GM23248 (cell line): ENCODE results near the gene DIAPH3. TPM values are rescaled to one million over a fixed set of nuclear protein-coding genes. Genes with fewer than 3 reads are reported as not detected.
A peak's percentile ranks its signal among the peaks of the same experiment; 100 is the strongest.

Source experiments
- DNase-seq: peaks from one replicate; pipeline ENCODE4 v3.0.0-alpha.2; 2015
- H2AFZ ChIP-seq: fragments of 200-600 bp; sonication (generic); 2 replicates; pipeline ENCODE4 v1.6.1; 2016; ENCODE audit warnings: antibody characterized with exemption
- H3F3A ChIP-seq: fragments of 200-600 bp; sonication (generic); 2 replicates; pipeline ENCODE4 v1.6.1; 2016; ENCODE audit warnings: mild to moderate bottlenecking, antibody characterized with exemption, mixed run types; ENCODE audit not compliant: insufficient read depth
- H3K27ac ChIP-seq: fragments of 200-600 bp; sonication (generic); 2 replicates; pipeline ENCODE4 v1.5.1; 2016; ENCODE audit warnings: mild to moderate bottlenecking
- H3K27me3 ChIP-seq: fragments of 200-600 bp; sonication (generic); replicated peaks from 2 replicates; pipeline ENCODE4 v1.6.1; 2016; ENCODE audit warnings: mild to moderate bottlenecking; ENCODE audit not compliant: insufficient read depth
- H3K36me3 ChIP-seq: fragments of 200-600 bp; sonication (generic); 2 replicates; pipeline ENCODE4 v1.6.1; 2016; ENCODE audit warnings: low read depth, mild to moderate bottlenecking
- H3K4me1 ChIP-seq: fragments of 200-600 bp; sonication (generic); 2 replicates; pipeline ENCODE4 v1.6.1; 2016; ENCODE audit warnings: mild to moderate bottlenecking; ENCODE audit not compliant: insufficient read depth
- H3K4me2 ChIP-seq: fragments of 200-600 bp; sonication (generic); one replicate; pipeline ENCODE4 v1.6.1; 2016; ENCODE audit warnings: mild to moderate bottlenecking; ENCODE audit not compliant: unreplicated experiment
- H3K4me3 ChIP-seq: fragments of 200-600 bp; sonication (generic); 2 replicates; pipeline ENCODE4 v1.5.1; 2016; ENCODE audit warnings: mild to moderate bottlenecking
- H3K79me2 ChIP-seq: fragments of 200-600 bp; sonication (generic); 2 replicates; pipeline ENCODE4 v1.6.1; 2016; ENCODE audit warnings: mild to moderate bottlenecking; ENCODE audit not compliant: insufficient read depth
- H3K9ac ChIP-seq: fragments of 200-600 bp; sonication (generic); 2 replicates; pipeline ENCODE4 v1.6.1; 2016; ENCODE audit warnings: mild to moderate bottlenecking
- H3K9me2 ChIP-seq: fragments of 200-600 bp; sonication (generic); 2 replicates; pipeline ENCODE4 v1.6.1; 2016; ENCODE audit warnings: mixed run types, mild to moderate bottlenecking, moderate library complexity; ENCODE audit not compliant: insufficient read depth
- H3K9me3 ChIP-seq: fragments of 200-600 bp; sonication (generic); one replicate; pipeline ENCODE4 v1.6.1; 2017; ENCODE audit warnings: low read depth
- H4K20me1 ChIP-seq: fragments of 200-600 bp; sonication (generic); 2 replicates; pipeline ENCODE4 v1.6.0; 2016; ENCODE audit not compliant: insufficient read depth
- EZH2 ChIP-seq: fragments of 200-600 bp; sonication (generic); IDR thresholded peaks from 2 replicates; pipeline ENCODE4 v1.6.1; 2018; ENCODE audit warnings: antibody characterized with exemption, mild to moderate bottlenecking; ENCODE audit not compliant: insufficient read depth, poor library complexity, severe bottlenecking
- EZH2phosphoT487 ChIP-seq: fragments of 200-600 bp; sonication (generic); IDR thresholded peaks from 2 replicates; pipeline ENCODE4 v1.6.1; 2018; ENCODE audit warnings: antibody characterized with exemption, moderate library complexity, mild to moderate bottlenecking, low read depth; ENCODE audit not compliant: insufficient read depth
- WGBS, 2 experiments: methylation state at CpG; one replicate each; pipeline ENCODE4 v1.1.6; 2015 to 2017; ENCODE audit warnings: low lambda C conversion rate in 2 of 2, low coverage in 1 of 2; ENCODE audit errors: missing lambda C conversion rate in 2 of 2; 5-methylcytosine and 5-hydroxymethylcytosine counted together
- in situ Hi-C: fragments of 300-500 bp; cut with MboI; formaldehyde crosslinking; loops from 2 replicates; pipeline ENCODE4 v1.15.0; 2020
- polyA plus RNA-seq: library from polyadenylated mRNA; unstranded; fragments of >200 nt; fragmentation: Nextera tagmentation; extraction: Ambion mirVana; gene quantifications from 2 replicates; pipeline ENCODE4 v1.2.1, GENCODE V29; 2016
- total RNA-seq: library from RNA; depleted of rRNA; stranded (reverse); fragments of >200 nt; shearing (Covaris generic); gene quantifications from 2 replicates; pipeline ENCODE4 v1.2.3, GENCODE V29; 2014

DIAPH3 gene
- total and polyA plus RNA-seq, 2 experiments from 2014 or later, result 12.1 to 18.1 TPM

DNA sequence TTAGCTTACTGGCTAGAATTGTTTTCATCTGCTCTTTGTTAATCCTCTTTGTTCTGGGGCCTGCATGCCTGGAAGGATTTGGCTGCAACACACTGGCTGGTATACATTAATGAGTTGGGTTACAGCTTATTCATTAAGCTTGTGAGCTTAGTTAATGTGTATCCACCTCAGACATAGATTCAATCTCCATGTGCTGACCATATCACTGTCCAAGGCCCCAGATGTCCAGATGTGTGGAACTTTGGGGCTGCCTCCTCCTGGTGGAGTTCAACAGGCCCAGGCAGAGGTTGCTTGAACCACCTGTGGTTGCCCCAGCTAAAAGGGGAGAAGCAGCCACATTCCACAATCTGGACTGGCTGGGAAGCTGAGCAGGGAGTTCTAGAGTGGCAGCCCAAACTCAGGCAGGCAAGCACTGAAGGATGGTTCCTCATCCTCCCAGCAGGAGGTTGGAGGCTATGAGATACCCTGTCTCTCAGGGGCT, 5.4 kb downstream of the DIAPH3 start:
- Histone ChIP-seq H3K9me2 (no peaks in the 10 kb centered on the region), H3K36me3 (no peaks in the 10 kb centered on the region), H3K4me2 (no peak overlapping the region), H3K4me3 (no peak overlapping the region), H3K27me3 (no peaks in the 10 kb centered on the region), H3K9me3 (no peaks in the 10 kb centered on the region), H3K4me1 (peaks cover 10% of the 10 kb centered on the region), H4K20me1 (no peaks in the 10 kb centered on the region), H3F3A (peaks cover 22% of the 10 kb centered on the region), H3K9ac (no peak overlapping the region), H2AFZ (no peak overlapping the region), H3K79me2 (peaks cover 96% of the 10 kb centered on the region), H3K27ac (no peak overlapping the region)
- no peak for TF ChIP-seq EZH2
- no peak for TF ChIP-seq EZH2phosphoT487
- DNase-seq, result no peak
- in situ Hi-C loops, result no loop called here

DNA sequence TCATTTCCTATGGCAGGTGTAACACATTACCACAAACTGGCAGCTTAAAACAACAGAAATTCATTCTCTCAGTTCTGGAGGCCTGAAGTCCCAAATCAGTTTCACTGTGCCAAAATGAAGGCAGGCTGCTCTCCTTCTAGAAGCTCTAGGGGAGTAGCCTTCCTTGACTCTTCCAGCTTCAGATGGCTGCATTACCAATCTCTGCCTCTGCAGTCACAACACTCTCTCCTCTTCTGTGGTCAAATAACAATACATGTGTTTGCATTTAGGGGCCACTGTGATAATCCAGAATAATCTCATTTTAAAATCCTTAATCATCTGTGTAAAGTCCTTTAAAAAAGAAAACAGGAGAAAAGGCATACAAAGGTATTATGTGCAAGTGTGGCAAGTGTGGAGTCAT, 7.8 kb downstream of the DIAPH3 start:
- H3K27ac ChIP-seq, result no peak overlapping the region
- H3K4me1 ChIP-seq, result no peaks in the 10 kb centered on the region
- H3K9me2 ChIP-seq, result no peaks in the 10 kb centered on the region
- H3K9me3 ChIP-seq, result no peaks in the 10 kb centered on the region
- TF ChIP-seq EZH2 (no peak), EZH2phosphoT487 (no peak)
- no peak overlapping the region for H3K4me3 ChIP-seq
- H3K79me2 ChIP-seq, result peaks cover 98% of the 10 kb centered on the region
- no peak overlapping the region for H3K9ac ChIP-seq
- no peaks in the 10 kb centered on the region for H3F3A ChIP-seq
- no peak overlapping the region for H3K4me2 ChIP-seq
- H2AFZ ChIP-seq, result no peak overlapping the region
- no peaks in the 10 kb centered on the region for H3K36me3 ChIP-seq
- H3K27me3 ChIP-seq, result no peaks in the 10 kb centered on the region
- DNase-seq, result peak; percentile 21
- in situ Hi-C loops, result no loop called here
- H4K20me1 ChIP-seq, result no peaks in the 10 kb centered on the region

DNA sequence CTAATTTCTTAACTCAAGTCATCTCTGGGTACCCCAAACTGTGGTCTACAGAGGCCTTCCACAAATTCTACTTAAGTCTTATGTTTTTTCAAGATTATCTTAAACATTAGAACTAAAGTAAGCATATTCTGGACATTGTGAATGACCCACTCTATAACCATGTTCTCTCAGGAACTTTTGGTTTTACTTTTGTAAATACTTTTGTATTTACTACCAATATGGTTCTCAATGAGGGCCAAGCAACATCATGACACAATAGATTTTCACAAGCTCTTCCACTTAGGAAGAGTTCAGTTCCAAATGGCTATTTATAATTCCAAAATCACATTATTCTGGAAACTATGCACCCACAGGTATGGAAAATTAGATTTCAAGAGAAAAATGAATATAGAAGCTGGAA, 10.8 kb downstream of the DIAPH3 start:
- Histone ChIP-seq H2AFZ (0 out of 2 replicates have a peak overlapping the region, but pooled peaks have one; percentile 8), H3F3A (no peaks in the 10 kb centered on the region), H3K4me1 (no peaks in the 10 kb centered on the region), H3K27me3 (no peaks in the 10 kb centered on the region), H3K9ac (no peak overlapping the region), H3K36me3 (no peaks in the 10 kb centered on the region), H3K9me3 (no peaks in the 10 kb centered on the region), H3K4me3 (no peak overlapping the region), H3K79me2 (peaks cover 98% of the 10 kb centered on the region), H3K9me2 (no peaks in the 10 kb centered on the region), H4K20me1 (no peaks in the 10 kb centered on the region), H3K27ac (no peak overlapping the region), H3K4me2 (no peak overlapping the region)
- TF ChIP-seq EZH2phosphoT487 (no peak), EZH2 (no peak)
- no peak for DNase-seq
- in situ Hi-C loops, result no loop called here

GRCh38 chr13:60152114-60152513, 11.6 kb downstream of the DIAPH3 start:
- peak overlapping the region; percentile 33; the same call in 1 of the 2 replicates for H2AFZ ChIP-seq
- peaks cover 98% of the 10 kb centered on the region for H3K79me2 ChIP-seq
- no peaks in the 10 kb centered on the region for H3K27me3 ChIP-seq
- H3K9me2 ChIP-seq, result no peaks in the 10 kb centered on the region
- in situ Hi-C loops, result no loop called here
- H3K9me3 ChIP-seq, result no peaks in the 10 kb centered on the region
- H4K20me1 ChIP-seq, result no peaks in the 10 kb centered on the region
- no peaks in the 10 kb centered on the region for H3K36me3 ChIP-seq
- DNase-seq, result peak; percentile 18
- no peak for TF ChIP-seq EZH2phosphoT487
- no peak for TF ChIP-seq EZH2
- no peaks in the 10 kb centered on the region for H3K4me1 ChIP-seq
- H3K4me3 ChIP-seq, result no peak overlapping the region
- H3K9ac ChIP-seq, result no peak overlapping the region
- H3K4me2 ChIP-seq, result no peak overlapping the region
- no peak overlapping the region for H3K27ac ChIP-seq
- H3F3A ChIP-seq, result no peaks in the 10 kb centered on the region

- H3K36me3 ChIP-seq, result no peaks in the 10 kb centered on the region
- H3K9me3 ChIP-seq, result no peaks in the 10 kb centered on the region
- no peaks in the 10 kb centered on the region for H4K20me1 ChIP-seq
- H3F3A ChIP-seq, result no peaks in the 10 kb centered on the region
- H3K4me2 ChIP-seq, result no peak overlapping the region
- H3K9ac ChIP-seq, result no peak overlapping the region
- in situ Hi-C loops, result no loop called here
- no peak overlapping the region for H2AFZ ChIP-seq
- TF ChIP-seq EZH2phosphoT487 (no peak), EZH2 (no peak)
- DNase-seq, result no peak
- peaks cover 99% of the 10 kb centered on the region for H3K79me2 ChIP-seq
- H3K27ac ChIP-seq, result no peak overlapping the region
- no peaks in the 10 kb centered on the region for H3K9me2 ChIP-seq
- H3K4me3 ChIP-seq, result no peak overlapping the region
- no peaks in the 10 kb centered on the region for H3K4me1 ChIP-seq
- 84 to 88% methylated on average over 2 of the region's 2 CpGs for WGBS, 2 experiments
- no peaks in the 10 kb centered on the region for H3K27me3 ChIP-seq
Observed at GRCh38 chr13:60150538-60150937, 13.2 kb downstream of the DIAPH3 start.
